ENCODE measurements around the gene PLEKHA1.

GRCh38 chr10:122463466-122464249 lies 89.2 kb downstream of the PLEKHA1 start:
- no peak for TF ChIP-seq SP2 (CRISPR knock-in tag; IDR thresholded peaks at IDR 0.05)
- no peak for TF ChIP-seq IRF2 (CRISPR knock-in tag; IDR thresholded peaks at IDR 0.05)
- no peak for TF ChIP-seq CTCF (CRISPR knock-in tag; IDR thresholded peaks at IDR 0.05)
